H1 (cell line): Measurements from ENCODE around the gene LRRC41. TPM values are rescaled to one million over a fixed set of nuclear protein-coding genes. Genes with fewer than 3 reads are reported as not detected.

ENCODE experiments used
- CBX5 ChIP-seq: fragments of 300-800, 300-1000 bp; sonication (generic); IDR thresholded peaks from 2 replicates; pipeline ENCODE4 v1.7.1; 2016; ENCODE audit warnings: antibody characterized with exemption, low read length, low read depth
- CEBPB ChIP-seq: IDR thresholded peaks from 2 replicates; pipeline ENCODE4 v1.6.1; 2012; ENCODE audit warnings: low read depth, low read length
- CHD1 ChIP-seq: IDR thresholded peaks from 2 replicates; pipeline ENCODE4 v1.6.1; 2012; ENCODE audit warnings: low read depth, low read length, improper control_type of control experiment
- CTBP2 ChIP-seq: IDR thresholded peaks from 2 replicates; pipeline ENCODE4 v1.7.0; 2011; ENCODE audit warnings: borderline replicate concordance, mild to moderate bottlenecking, moderate library complexity, mixed read lengths, low read length; ENCODE audit not compliant: insufficient read depth, insufficient read length
- EGR1 ChIP-seq: IDR thresholded peaks from 2 replicates; pipeline ENCODE4 v1.6.1; 2011; ENCODE audit warnings: low read depth, low read length, borderline replicate concordance
- EZH2 ChIP-seq: fragments of 200-600 bp; sonication (generic); IDR thresholded peaks from 2 replicates; pipeline ENCODE4 v1.7.1; 2012; ENCODE audit warnings: low read depth, mild to moderate bottlenecking, moderate library complexity, low read length, inconsistent platforms; ENCODE audit not compliant: severe bottlenecking
- FOSL1 ChIP-seq: IDR thresholded peaks from 2 replicates; pipeline ENCODE4 v1.6.1; 2011; ENCODE audit warnings: mild to moderate bottlenecking, low read depth, low read length, moderate library complexity; ENCODE audit not compliant: insufficient read depth
- GABPA ChIP-seq: IDR thresholded peaks from 2 replicates; pipeline ENCODE4 v1.6.1; 2011; ENCODE audit warnings: mild to moderate bottlenecking, low read length, moderate library complexity, borderline replicate concordance; ENCODE audit not compliant: insufficient read depth
- JUN ChIP-seq: IDR thresholded peaks from 2 replicates; pipeline ENCODE4 v1.6.1; 2011; ENCODE audit warnings: low read depth, mild to moderate bottlenecking, improper control_type of control experiment, low read length
- MAFK ChIP-seq: IDR thresholded peaks from 2 replicates; pipeline ENCODE4 v1.6.1; 2012; ENCODE audit warnings: low read depth, mild to moderate bottlenecking, improper control_type of control experiment, low read length
- NRF1 ChIP-seq: IDR thresholded peaks from 2 replicates; pipeline ENCODE4 v1.6.1; 2011; ENCODE audit warnings: mild to moderate bottlenecking, low read depth, low read length, improper control_type of control experiment
- PHF8 ChIP-seq: fragments of 200-600 bp; sonication (generic); conservative IDR thresholded peaks from 2 replicates; pipeline ENCODE4 v1.7.1; 2012; ENCODE audit warnings: low read depth, mild to moderate bottlenecking, inconsistent platforms, low read length, moderate library complexity
- POLR2A ChIP-seq, 2 experiments: IDR thresholded peaks; 1 replicate in 1 of 2; 2 replicates in 1 of 2; pipeline ENCODE4 v1.6.1; 2011; ENCODE audit warnings: low read depth in 2 of 2, low read length in 2 of 2, mild to moderate bottlenecking in 2 of 2; ENCODE audit errors: control extremely low read depth in 1 of 2
- POLR2AphosphoS5 ChIP-seq: IDR thresholded peaks from 2 replicates; pipeline ENCODE4 v1.6.1; 2011; ENCODE audit warnings: low read depth, low read length
- RFX5 ChIP-seq: IDR thresholded peaks from 2 replicates; pipeline ENCODE4 v1.6.1; 2011; ENCODE audit warnings: low read depth, low read length, improper control_type of control experiment, borderline replicate concordance
- SIX5 ChIP-seq: IDR thresholded peaks from 2 replicates; pipeline ENCODE4 v1.6.1; 2011; ENCODE audit warnings: mild to moderate bottlenecking, low read depth, low read length
- SRF ChIP-seq: IDR thresholded peaks from 2 replicates; pipeline ENCODE4 v1.6.1; 2011; ENCODE audit warnings: mild to moderate bottlenecking, low read depth, low read length, moderate library complexity
- TBP ChIP-seq: IDR thresholded peaks from 2 replicates; pipeline ENCODE4 v1.6.1; 2011; ENCODE audit warnings: low read depth, low read length, improper control_type of control experiment
- TEAD4 ChIP-seq: IDR thresholded peaks from 2 replicates; pipeline ENCODE4 v1.6.1; 2012; ENCODE audit warnings: low read depth, low read length, inconsistent platforms, mixed read lengths
- ZNF274 ChIP-seq: IDR thresholded peaks from 2 replicates; pipeline ENCODE4 v1.7.0; 2012; ENCODE audit warnings: low read length, borderline replicate concordance; ENCODE audit errors: extremely low read depth
- polyA plus RNA-seq, 7 experiments: library from polyadenylated mRNA; depleted of rRNA in 3 of 7; stranded (reverse) in 5 of 7; unstranded in 2 of 7; fragments of >200 nt in 5 of 7; fragments of 200-250 nt in 2 of 7; gene quantifications; 1 replicate in 5 of 7; 2 replicates in 1 of 7; 4 replicates in 1 of 7; pipeline versions ENCODE4 v1.2.1 to v1.2.3, GENCODE V29; 2011 to 2013; ENCODE audit warnings: missing spikeins in 2 of 7, mixed read lengths in 2 of 7
- total RNA-seq: library from RNA; stranded (reverse); fragmentation: NEBNext Ultra II Directional; extraction: Animal tissue kit (Norgen Biotek cat#: 25700); gene quantifications from 2 replicates; pipeline ENCODE4 v1.2.1, GENCODE V29; 2021
- TF ChIP-seq, protein P1 (sequence below): IDR thresholded peaks from 2 replicates; pipeline ENCODE4 v1.6.1; 2012; ENCODE audit warnings: inconsistent platforms
- TF ChIP-seq, protein P2 (sequence below): IDR thresholded peaks from 2 replicates; pipeline ENCODE4 v1.6.1; 2012; ENCODE audit warnings: inconsistent platforms

LRRC41 gene
- total and polyA plus RNA-seq, 2 of the 8 experiments (the other 6 are each of a cell fraction or from before 2014, with no cell fraction given), result 36.8 to 51.2 TPM

DNA sequence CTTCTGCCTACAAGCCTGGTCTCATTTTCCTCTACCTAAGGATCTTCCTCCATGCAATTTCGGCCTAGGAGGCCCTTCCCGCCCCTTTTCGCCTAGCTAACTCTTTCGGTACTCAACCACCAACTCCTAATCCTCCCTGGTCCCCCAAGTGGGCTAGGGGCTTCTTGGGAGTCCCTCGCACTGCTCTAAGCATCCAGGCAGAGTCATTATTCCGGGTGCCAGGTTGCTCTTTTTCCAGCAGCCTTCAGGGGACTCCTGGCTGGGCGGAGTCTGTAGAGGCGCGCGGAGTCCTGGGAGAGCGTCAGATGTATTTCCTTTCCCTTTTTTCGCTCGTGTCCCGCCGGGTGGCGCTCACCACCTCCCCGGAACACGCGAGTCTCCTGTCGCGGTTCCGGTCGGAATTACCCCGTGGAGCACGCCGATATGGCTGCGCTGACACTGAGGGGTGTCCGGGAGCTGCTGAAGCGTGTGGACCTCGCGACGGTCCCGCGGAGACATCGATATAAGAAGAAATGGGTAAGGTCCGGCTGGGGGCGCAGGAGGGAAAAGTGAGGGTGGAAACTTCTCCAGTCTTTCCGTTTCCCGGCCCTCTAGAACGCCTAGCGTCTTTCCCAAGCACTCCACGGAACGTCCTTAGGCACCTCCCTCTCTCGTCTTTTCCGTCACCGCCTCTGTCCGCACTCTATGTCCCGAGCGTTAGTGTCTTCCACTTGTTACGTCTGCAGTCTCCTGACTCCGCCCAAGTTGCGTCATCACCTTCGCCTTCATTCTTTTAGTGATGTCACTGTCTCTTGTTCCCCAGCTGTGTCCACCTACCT lies 37.2 kb upstream of the LRRC41 start, which contains the start of gene NSUN4 (continued):
- TF ChIP-seq, protein P1, sequence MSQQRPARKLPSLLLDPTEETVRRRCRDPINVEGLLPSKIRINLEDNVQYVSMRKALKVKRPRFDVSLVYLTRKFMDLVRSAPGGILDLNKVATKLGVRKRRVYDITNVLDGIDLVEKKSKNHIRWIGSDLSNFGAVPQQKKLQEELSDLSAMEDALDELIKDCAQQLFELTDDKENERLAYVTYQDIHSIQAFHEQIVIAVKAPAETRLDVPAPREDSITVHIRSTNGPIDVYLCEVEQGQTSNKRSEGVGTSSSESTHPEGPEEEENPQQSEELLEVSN, result no peak
- no peak for TF ChIP-seq NRF1
- peak; percentile 94 for TF ChIP-seq CEBPB
- peak; percentile 48; the same call in 1 of the 2 replicates for TF ChIP-seq POLR2AphosphoS5
- 0 out of 2 replicates have a peak, but pooled peaks have one; percentile 19 for TF ChIP-seq GABPA
- no peak for TF ChIP-seq JUN
- TF ChIP-seq CBX5, result no peak
- TF ChIP-seq POLR2A (IDR thresholded peaks at IDR 0.05; ENCODE audit: control extremely low read depth in 1 of 2, low read depth in 2 of 2, low read length in 2 of 2), result peak; percentile 69 to 74
- peak; percentile 86; the same call in 1 of the 2 replicates for TF ChIP-seq TBP
- TF ChIP-seq RFX5, result no peak; the same call in 1 of the 2 replicates
- 0 out of 2 replicates have a peak, but pooled peaks have one; percentile 12 for TF ChIP-seq EGR1
- TF ChIP-seq, protein P2, sequence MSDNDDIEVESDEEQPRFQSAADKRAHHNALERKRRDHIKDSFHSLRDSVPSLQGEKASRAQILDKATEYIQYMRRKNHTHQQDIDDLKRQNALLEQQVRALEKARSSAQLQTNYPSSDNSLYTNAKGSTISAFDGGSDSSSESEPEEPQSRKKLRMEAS, result peak; percentile 75
- TF ChIP-seq PHF8, result peak; percentile 76
- no peak for TF ChIP-seq ZNF274
- no peak for TF ChIP-seq FOSL1
- no peak for TF ChIP-seq SRF
- TF ChIP-seq TEAD4, result no peak
- TF ChIP-seq CTBP2, result no peak
- no peak for TF ChIP-seq CHD1
- TF ChIP-seq EZH2, result no peak
- no peak for TF ChIP-seq MAFK
- no peak for TF ChIP-seq SIX5
